Endothelial cell of umbilical vein (primary cell): ENCODE data around the gene SMURF2. TPM values are rescaled to one million over a fixed set of nuclear protein-coding genes. Genes with fewer than 3 reads are reported as not detected.

ENCODE experiments used
- BruUV-seq: library from RNA; stranded (reverse); fragments of 400-500 nt; replicated peaks from 2 replicates; lab custom pipeline; 2021; lab: Mats Ljungman, UMichigan
- CTCF ChIA-PET: fragments of 300-600, 350-600 bp; sonication (Branson Sonifier 250); formaldehyde crosslinking; loops from one replicate; lab custom pipeline; 2021; ENCODE audit warnings: antibody characterized with exemption, inconsistent platforms; lab: Charles Lee
- POLR2A ChIA-PET: fragments of 300-600, 350-600 bp; sonication (Branson Sonifier 250); formaldehyde crosslinking; loops from one replicate; lab custom pipeline; 2021; ENCODE audit warnings: antibody characterized with exemption, inconsistent platforms; lab: Charles Lee
- DNase-seq: peaks from one replicate; pipeline ENCODE4 v3.0.0-alpha.2; 2011; ENCODE audit warnings: low read depth, low spot score
- FAIRE-seq: peaks from 2 replicates; lab custom pipeline; 2011; peaks lifted over from hg19 to GRCh38; lab: Jason Lieb, UNC
- H2AFZ ChIP-seq: 2 replicates; pipeline ENCODE4 v1.6.0; 2012; ENCODE audit warnings: low read depth, low read length, control low read depth, inconsistent platforms
- H3K27ac ChIP-seq: 2 replicates; pipeline ENCODE4 v1.5.1; 2011; ENCODE audit warnings: low read depth, mild to moderate bottlenecking, control low read depth, low read length, moderate library complexity; ENCODE audit not compliant: insufficient read depth
- H3K27me3 ChIP-seq, 2 experiments: 2 replicates each; pipeline versions ENCODE4 v1.6.0 to v1.6.1; 2011; ENCODE audit warnings: low read length in 2 of 2, mixed read lengths in 1 of 2; ENCODE audit not compliant: control insufficient read depth in 2 of 2, insufficient read depth in 2 of 2
- H3K36me3 ChIP-seq, 2 experiments: 2 replicates in 1 of 2; 3 replicates in 1 of 2; pipeline ENCODE4 v1.5.1; 2011; ENCODE audit warnings: low read length in 2 of 2, mild to moderate bottlenecking in 1 of 2, moderate library complexity in 1 of 2; ENCODE audit not compliant: control insufficient read depth in 2 of 2, insufficient read depth in 2 of 2; ENCODE audit errors: extremely low read depth in 1 of 2
- H3K4me1 ChIP-seq: 3 replicates; pipeline ENCODE4 v1.5.1; 2011; ENCODE audit warnings: mild to moderate bottlenecking, low read length; ENCODE audit not compliant: control insufficient read depth, insufficient read depth; ENCODE audit errors: extremely low read depth
- H3K4me2 ChIP-seq: 2 replicates; pipeline ENCODE4 v1.6.1; 2011; ENCODE audit warnings: low read length, control low read depth, mixed read lengths; ENCODE audit not compliant: insufficient read depth
- H3K4me3 ChIP-seq, 3 experiments: fragments of 200-600 bp in 1 of 3; sonication (generic), shearing (Covaris generic) in 1 of 3; replicated peaks in 1 of 3; 2 replicates each; pipeline ENCODE4 v1.5.1; 2011 to 2016; ENCODE audit warnings: control low read depth in 3 of 3, low read length in 3 of 3, mild to moderate bottlenecking in 2 of 3, inconsistent platforms in 1 of 3, low read depth in 1 of 3, moderate library complexity in 1 of 3; ENCODE audit not compliant: insufficient read depth in 1 of 3
- H3K79me2 ChIP-seq: 2 replicates; pipeline ENCODE4 v1.6.0; 2012; ENCODE audit warnings: low read length, inconsistent platforms; ENCODE audit not compliant: control insufficient read depth, insufficient read depth
- H3K9ac ChIP-seq: replicated peaks from 2 replicates; pipeline ENCODE3; 2011; ENCODE audit warnings: low read length, control low read depth; ENCODE audit not compliant: insufficient read depth; ENCODE audit errors: extremely low read depth
- H3K9me1 ChIP-seq: replicated peaks from 3 replicates; pipeline ENCODE4 v1.6.0; 2011; ENCODE audit warnings: mild to moderate bottlenecking, low read length; ENCODE audit not compliant: control insufficient read depth, insufficient read depth; ENCODE audit errors: extremely low read depth
- H3K9me3 ChIP-seq: replicated peaks from 2 replicates; pipeline ENCODE4 v1.5.1; 2012; ENCODE audit warnings: low read length, inconsistent platforms; ENCODE audit not compliant: control insufficient read depth, insufficient read depth
- H4K20me1 ChIP-seq: replicated peaks from 2 replicates; pipeline ENCODE3; 2011; ENCODE audit warnings: mild to moderate bottlenecking, low read length; ENCODE audit not compliant: control insufficient read depth, insufficient read depth; ENCODE audit errors: extremely low read depth
- CTCF ChIP-seq, 2 donors: IDR thresholded peaks; 1 replicate in 1 of 2; 2 replicates in 1 of 2; pipeline ENCODE4 v1.5.1; 2011; ENCODE audit warnings: low read length in 2 of 2, mild to moderate bottlenecking in 2 of 2, moderate library complexity in 2 of 2, control low read depth in 1 of 2, inconsistent platforms in 1 of 2, low read depth in 1 of 2; ENCODE audit not compliant: insufficient read depth in 1 of 2; ENCODE audit errors: extremely low read depth in 1 of 2
- EZH2 ChIP-seq: IDR thresholded peaks from 2 replicates; pipeline ENCODE4 v1.6.1; 2012; ENCODE audit warnings: borderline replicate concordance, low read depth, mild to moderate bottlenecking, moderate library complexity, low read length, inconsistent platforms; ENCODE audit not compliant: severe bottlenecking
- FOS ChIP-seq: IDR thresholded peaks from 2 replicates; pipeline ENCODE4 v1.6.1; 2011; ENCODE audit warnings: mild to moderate bottlenecking, low read length, moderate library complexity, borderline replicate concordance; ENCODE audit not compliant: insufficient read depth
- GATA2 ChIP-seq: IDR thresholded peaks from 2 replicates; pipeline ENCODE4 v1.7.0; 2011; ENCODE audit warnings: low read depth, mild to moderate bottlenecking, moderate library complexity, mixed read lengths, low read length; ENCODE audit not compliant: insufficient read length, insufficient read depth
- JUN ChIP-seq: IDR thresholded peaks from 2 replicates; pipeline ENCODE4 v1.6.1; 2011; ENCODE audit warnings: borderline replicate concordance, low read depth; ENCODE audit not compliant: insufficient read length, insufficient read depth
- MYC ChIP-seq: IDR thresholded peaks from one replicate; pipeline ENCODE4 v1.6.1; 2011; ENCODE audit warnings: mild to moderate bottlenecking, low read depth, low read length
- POLR2A ChIP-seq: IDR thresholded peaks from 2 replicates; pipeline ENCODE4 v1.6.1; 2012; ENCODE audit warnings: low read depth, mild to moderate bottlenecking, control low read depth, low read length
- POLR2AphosphoS5 ChIP-seq: IDR thresholded peaks from 2 replicates; pipeline ENCODE4 v1.6.1; 2012; ENCODE audit warnings: low read depth, mild to moderate bottlenecking, control low read depth, low read length, moderate library complexity; ENCODE audit not compliant: insufficient read depth
- dilution Hi-C: fragments of 300-500 bp; cut with MboI; formaldehyde crosslinking; loops from one replicate; pipeline ENCODE4 v1.15.0; 2019; ENCODE audit warnings: low sequenced_read_pairs; ENCODE audit not compliant: extremely low pct_ligation_motif_present
- intact Hi-C: fragments of 100-400 bp; cut with micrococcal nuclease; formaldehyde crosslinking; loops from one replicate; pipeline ENCODE4 v1.10.0; 2022
- polyA plus RNA-seq, 4 experiments: library from polyadenylated mRNA; depleted of rRNA in 3 of 4; stranded (reverse) in 3 of 4; unstranded in 1 of 4; fragments of >200 nt; gene quantifications; 2 replicates each; pipeline versions ENCODE4 v1.2.1 to v1.2.3, GENCODE V29; 2011 to 2012; ENCODE audit warnings: missing spikeins in 1 of 4
- total RNA-seq: library from RNA; stranded (reverse); gene quantifications from 2 replicates; pipeline ENCODE4 v1.2.3, GENCODE V29; 2021
- TF ChIP-seq, protein P1 (sequence below): IDR thresholded peaks from 2 replicates; pipeline ENCODE4 v1.6.1; 2011; ENCODE audit not compliant: insufficient read depth, insufficient read length

The SMURF2 gene
- total and polyA plus RNA-seq, 2 donors (not counting 3 experiments of a cell fraction or from before 2014, with no cell fraction given): 32.9 to 105 TPM

GRCh38 chr17:64686705-64687104 is 24.6 kb upstream of the SMURF2 start:
- no peaks in the 10 kb centered on the region for H3K9me3 ChIP-seq
- intact Hi-C loops (no loop called here), dilution Hi-C loops (no loop called here)
- no peak overlapping the region for H3K4me2 ChIP-seq
- no peaks in the 10 kb centered on the region for H3K79me2 ChIP-seq
- no peak for TF ChIP-seq FOS
- no peak for TF ChIP-seq JUN
- no peak for TF ChIP-seq POLR2AphosphoS5
- TF ChIP-seq, protein P1, sequence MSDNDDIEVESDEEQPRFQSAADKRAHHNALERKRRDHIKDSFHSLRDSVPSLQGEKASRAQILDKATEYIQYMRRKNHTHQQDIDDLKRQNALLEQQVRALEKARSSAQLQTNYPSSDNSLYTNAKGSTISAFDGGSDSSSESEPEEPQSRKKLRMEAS: no peak
- TF ChIP-seq GATA2: no peak
- no peak for TF ChIP-seq POLR2A
- no peak for TF ChIP-seq CTCF (IDR thresholded peaks at IDR 0.05; ENCODE audit: extremely low read depth in 1 of 2, insufficient read depth in 1 of 2, low read depth in 1 of 2, low read length in 2 of 2)
- TF ChIP-seq EZH2: no peak
- TF ChIP-seq MYC: no peak
- no peak overlapping the region for H2AFZ ChIP-seq
- H3K36me3 ChIP-seq: no peaks in the 10 kb centered on the region
- H4K20me1 ChIP-seq: no peaks in the 10 kb centered on the region
- ChIA-PET POLR2A (no interaction called here), CTCF (no interaction called here)
- no peak for FAIRE-seq
- H3K9me1 ChIP-seq: no peaks in the 10 kb centered on the region
- no peak overlapping the region for H3K27ac ChIP-seq
- no peak for DNase-seq
- peaks cover 8% of the 10 kb centered on the region for H3K4me1 ChIP-seq
- no peak overlapping the region for H3K9ac ChIP-seq
- no TSS peak for BruUV-seq
- H3K4me3 ChIP-seq: no peak overlapping the region
- no peaks in the 10 kb centered on the region for H3K27me3 ChIP-seq
